Testis (tissue), 2 donors: ENCODE data around the gene UBASH3B.

Source experiments
- POLR2A ChIP-seq: fragments of 450-650 bp; IDR thresholded peaks from one replicate; pipeline ENCODE4 v1.6.1; 2017; ENCODE audit warnings: antibody characterized with exemption, mild to moderate bottlenecking, moderate library complexity
- TF ChIP-seq, protein P1 (sequence below), 3 experiments: fragments of 450-650 bp in 2 of 3; fragments of 200-600 bp in 1 of 3; sonication (generic) in 1 of 3; IDR thresholded peaks; one replicate each; pipeline ENCODE4 v1.5.1; 2016 to 2019; ENCODE audit warnings: antibody characterized with exemption in 3 of 3, mild to moderate bottlenecking in 2 of 3, moderate library complexity in 1 of 3

DNA sequence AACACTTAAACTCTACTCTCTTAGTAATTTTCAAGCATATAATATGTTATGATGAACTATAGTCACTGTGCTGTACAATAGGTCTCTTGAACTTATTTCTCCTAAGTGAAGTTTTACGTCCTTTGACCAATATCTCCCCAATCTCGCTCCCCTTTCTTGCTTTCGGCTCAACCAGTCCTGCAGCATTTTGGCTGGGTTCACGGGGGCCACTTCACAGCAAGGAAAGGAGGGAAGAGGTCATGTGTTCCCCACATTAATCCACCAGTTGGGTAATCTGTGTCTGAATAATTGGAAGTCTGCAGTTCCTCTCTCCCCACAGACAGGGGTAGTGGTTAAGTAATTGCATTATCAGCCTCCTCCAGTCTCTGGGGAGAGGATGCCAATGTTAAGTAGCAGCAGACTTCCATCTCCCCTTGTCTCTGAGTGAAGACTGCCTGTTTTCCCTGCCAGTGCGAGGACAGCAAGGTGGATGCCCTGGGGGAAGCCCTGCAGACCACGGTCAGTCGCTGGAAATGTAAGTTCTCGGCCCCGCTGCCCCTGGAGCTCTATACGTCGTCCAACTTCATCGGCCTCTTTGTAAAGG, 123.6 kb downstream of the UBASH3B start:
- TF ChIP-seq, protein P1, sequence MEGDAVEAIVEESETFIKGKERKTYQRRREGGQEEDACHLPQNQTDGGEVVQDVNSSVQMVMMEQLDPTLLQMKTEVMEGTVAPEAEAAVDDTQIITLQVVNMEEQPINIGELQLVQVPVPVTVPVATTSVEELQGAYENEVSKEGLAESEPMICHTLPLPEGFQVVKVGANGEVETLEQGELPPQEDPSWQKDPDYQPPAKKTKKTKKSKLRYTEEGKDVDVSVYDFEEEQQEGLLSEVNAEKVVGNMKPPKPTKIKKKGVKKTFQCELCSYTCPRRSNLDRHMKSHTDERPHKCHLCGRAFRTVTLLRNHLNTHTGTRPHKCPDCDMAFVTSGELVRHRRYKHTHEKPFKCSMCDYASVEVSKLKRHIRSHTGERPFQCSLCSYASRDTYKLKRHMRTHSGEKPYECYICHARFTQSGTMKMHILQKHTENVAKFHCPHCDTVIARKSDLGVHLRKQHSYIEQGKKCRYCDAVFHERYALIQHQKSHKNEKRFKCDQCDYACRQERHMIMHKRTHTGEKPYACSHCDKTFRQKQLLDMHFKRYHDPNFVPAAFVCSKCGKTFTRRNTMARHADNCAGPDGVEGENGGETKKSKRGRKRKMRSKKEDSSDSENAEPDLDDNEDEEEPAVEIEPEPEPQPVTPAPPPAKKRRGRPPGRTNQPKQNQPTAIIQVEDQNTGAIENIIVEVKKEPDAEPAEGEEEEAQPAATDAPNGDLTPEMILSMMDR (IDR thresholded peaks at IDR 0.05), result no peak
- no peak for TF ChIP-seq POLR2A
